ENCODE measurements around the gene TTC21B.

GRCh38 chr2:165967746-165968145 is 14.2 kb upstream of the TTC21B start:
- TF ChIP-seq EP300 (IDR thresholded peaks at IDR 0.05), result no peak
- no peak for TF ChIP-seq POLR2AphosphoS5 (IDR thresholded peaks at IDR 0.05)

Measured in stomach (tissue), 4 donors.